Stimulated activated CD4-positive, alpha-beta T cell treated with anti-CD3 and anti-CD28 coated beads, Interleukin-4, amount 100 ng/mL, for 4 hours (primary cell): ENCODE results near the gene MYO18A.

Source experiments
- DNase-seq, 2 experiments: peaks; one replicate each; pipeline ENCODE4 v3.0.0-alpha.2; 2020

MYO18A gene

GRCh38 chr17:29073045-29073444 lies 107.2 kb downstream of the MYO18A start:
- DNase-seq, result no peak

DNA sequence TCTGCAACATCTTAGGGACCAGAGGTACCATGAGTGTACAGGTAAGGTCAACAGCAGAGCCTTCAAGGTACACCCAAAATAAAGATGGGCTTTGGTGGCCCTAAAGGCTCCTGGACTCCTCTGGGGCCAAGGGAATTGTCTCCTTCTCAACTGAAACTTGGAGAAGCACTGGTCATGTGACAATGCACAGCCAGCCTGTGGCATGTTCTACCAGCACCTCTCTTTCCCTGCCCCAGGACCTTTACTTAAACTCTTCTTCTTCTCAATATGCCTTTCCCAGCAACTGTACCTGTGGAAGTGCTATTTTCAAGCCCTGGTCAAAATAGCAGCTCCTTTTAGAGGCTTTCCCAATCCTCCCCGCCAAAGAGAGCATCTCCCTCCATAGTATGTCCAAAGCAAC lies 108.9 kb downstream of the MYO18A start:
- no peak for DNase-seq

- no peak for DNase-seq
These were observed 109.4 kb downstream of the MYO18A start for GRCh38 chr17:29070781-29071180.

DNA sequence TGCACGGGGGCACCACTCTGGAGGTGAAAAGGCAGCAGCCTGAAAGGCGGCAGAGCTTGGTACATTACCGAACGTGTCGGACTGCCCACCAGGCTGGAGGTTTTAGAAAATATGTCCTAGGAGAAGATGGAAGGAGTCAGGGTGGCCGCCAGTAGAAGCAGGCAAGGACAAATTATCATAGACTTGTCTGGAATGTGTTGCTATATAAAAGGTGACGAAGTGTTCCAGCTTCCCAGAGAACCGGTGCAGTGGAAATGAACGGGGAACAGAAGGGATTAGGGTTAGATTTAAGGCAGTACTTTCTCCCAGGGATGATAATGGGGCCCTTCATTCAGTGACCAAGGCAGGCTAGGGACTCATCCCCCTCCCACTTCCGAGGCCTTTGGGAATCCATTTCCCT lies 109.9 kb downstream of the MYO18A start:
- DNase-seq, result no peak

DNA sequence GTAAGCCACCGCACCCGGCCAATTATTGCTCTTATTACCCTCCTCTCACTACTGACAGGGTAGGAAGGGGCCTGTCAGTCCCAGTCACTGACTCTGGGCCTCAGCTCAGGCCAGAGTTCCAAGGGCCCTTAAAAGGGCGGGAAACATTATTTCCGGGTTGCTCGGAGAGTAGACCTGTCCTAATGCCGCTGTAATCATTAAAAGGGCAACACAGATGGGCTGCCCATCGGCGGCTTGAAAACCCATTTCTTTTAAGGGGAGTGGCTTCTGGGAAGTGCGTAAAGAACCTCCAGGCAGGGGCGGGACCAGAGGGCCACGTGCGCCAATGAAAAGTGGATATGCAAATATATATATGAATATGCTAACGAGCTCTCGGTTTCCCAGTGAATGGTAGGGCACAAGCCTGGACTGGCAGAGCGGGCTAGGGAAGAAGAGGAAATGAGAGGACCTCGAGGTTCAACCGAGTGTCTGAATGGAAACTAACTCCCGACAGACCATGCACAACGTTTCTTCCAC lies 110.6 kb downstream of the MYO18A start:
- no peak for DNase-seq

DNA sequence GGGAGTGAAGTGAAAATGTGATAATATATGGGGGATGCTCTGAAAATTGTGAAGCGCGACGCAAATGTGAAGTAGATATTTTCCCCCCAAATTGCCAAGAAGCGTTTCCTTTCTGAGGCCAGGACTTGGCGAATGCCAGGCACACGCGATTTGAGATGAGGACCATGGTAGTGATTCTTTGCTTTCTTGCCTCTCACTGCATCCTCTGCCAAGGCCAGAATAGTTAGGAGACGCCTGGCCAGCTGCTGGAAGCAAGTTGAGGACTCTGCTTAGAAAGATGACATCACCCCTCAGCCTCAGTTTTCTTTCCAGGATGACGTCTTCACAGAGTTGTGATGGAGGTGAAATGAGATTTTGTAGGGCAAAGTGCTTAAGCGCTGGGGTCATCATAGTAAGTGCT lies 111.4 kb downstream of the MYO18A start:
- DNase-seq, result no peak

DNA sequence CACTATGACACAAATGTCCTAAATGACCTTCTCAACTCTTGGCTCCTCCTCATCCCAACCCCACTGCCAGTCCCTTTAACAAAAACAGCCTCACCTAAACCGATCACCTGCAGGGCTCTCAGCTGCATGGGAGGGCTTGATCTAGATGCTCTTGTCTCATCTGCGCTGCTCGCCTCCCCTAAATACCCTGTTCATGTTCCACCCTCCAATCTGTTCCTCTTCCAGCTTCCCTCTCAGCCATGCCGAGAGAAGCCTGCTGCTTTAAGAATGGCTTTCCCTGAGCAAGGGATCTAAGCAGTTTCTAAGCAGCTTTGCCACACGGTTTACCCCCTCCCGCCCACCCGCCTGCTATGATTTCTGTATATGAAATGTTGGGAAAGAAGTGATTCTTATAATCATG lies 113.6 kb downstream of the MYO18A start:
- no peak for DNase-seq

GRCh38 chr17:29066047-29066446 lies 114.2 kb downstream of the MYO18A start:
- no peak for DNase-seq

GRCh38 chr17:29063992-29064391 lies 116.2 kb downstream of the MYO18A start:
- DNase-seq, result no peak

GRCh38 chr17:29062215-29062614 lies 118.0 kb downstream of the MYO18A start:
- no peak for DNase-seq

DNA sequence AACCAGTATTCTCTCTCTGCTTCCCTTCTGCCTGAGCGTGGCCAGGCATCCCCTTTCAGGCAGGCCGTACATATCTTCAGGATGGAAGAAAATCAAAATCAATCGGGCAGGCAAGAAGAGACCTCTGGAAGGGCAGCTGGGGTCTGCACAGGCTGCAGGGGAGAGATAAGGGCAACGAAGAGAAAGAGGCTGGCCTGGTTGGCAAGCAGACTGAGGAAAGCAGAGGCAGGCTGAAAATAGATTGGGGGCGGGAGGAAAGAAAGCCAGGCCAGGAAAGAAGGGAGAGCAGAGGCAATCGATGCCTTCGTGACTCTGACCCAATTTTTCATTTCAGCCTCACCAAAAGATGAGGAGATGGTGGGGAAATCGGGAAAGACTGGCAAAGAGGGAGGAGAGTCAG lies 119.2 kb downstream of the MYO18A start:
- no peak for DNase-seq

DNA sequence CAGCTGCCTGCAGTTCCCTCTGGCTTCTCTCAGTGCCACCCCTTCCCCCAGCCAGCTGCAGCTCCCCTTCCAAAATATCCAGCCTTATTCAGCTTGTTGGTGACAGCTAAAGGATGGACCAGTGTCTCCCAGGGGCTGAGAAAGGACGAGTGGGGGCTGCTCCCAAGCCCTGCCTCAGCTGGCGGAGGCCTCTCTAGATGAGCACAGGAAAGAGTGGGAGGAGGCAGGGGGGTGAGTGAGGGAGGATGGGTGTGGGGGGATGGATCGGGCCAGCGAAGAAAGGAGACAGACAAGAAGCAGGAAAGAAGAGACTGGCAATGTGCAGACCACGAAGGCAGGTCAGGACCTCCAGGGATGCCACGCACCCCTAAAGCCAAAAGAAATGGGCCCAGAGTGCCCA lies 119.7 kb downstream of the MYO18A start:
- no peak for DNase-seq

DNA sequence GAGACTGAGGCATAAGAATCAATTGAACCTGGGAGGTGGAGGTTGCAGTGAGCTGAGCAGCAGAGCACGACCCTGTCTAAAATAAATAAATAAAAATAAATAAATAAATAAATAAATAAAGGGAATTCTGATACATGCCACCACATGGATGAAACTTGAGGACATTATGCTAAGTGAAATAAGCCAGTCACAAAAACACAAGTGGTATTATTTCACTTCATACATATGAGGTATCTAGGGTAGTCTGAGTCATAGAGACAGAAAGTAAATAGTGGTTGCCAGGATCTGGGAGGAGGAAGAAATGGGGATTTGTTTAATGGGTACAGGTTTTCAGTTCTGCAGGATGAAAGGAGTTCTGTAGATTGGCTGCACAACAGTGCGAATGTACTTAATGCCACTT lies 120.9 kb downstream of the MYO18A start:
- no peak for DNase-seq

DNA sequence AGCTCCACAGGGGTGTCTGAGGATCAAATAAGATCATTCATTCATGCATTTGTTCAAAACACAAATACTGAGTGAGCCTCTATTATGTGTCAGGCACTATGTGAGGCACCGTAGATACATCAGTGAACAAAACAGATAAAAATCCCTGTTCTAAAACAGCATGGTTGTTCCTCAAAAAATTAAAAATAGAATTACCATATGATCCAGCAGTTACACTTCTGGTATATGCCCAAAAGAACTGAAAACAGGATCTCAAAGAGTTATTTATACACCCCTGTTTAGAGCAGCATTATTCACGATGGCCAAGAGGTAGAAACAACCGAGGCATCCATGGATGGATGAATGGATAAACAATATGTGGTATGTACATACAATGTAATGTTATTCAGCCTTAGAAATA lies 121.8 kb downstream of the MYO18A start:
- DNase-seq, result no peak

GRCh38 chr17:29057361-29057760 lies 122.8 kb downstream of the MYO18A start:
- no peak for DNase-seq

- no peak for DNase-seq
These were observed 125.4 kb downstream of the MYO18A start for GRCh38 chr17:29054835-29055234.

GRCh38 chr17:29051731-29052130 lies 128.5 kb downstream of the MYO18A start:
- DNase-seq, result peak in 1 of 2 experiments; percentile 3

DNA sequence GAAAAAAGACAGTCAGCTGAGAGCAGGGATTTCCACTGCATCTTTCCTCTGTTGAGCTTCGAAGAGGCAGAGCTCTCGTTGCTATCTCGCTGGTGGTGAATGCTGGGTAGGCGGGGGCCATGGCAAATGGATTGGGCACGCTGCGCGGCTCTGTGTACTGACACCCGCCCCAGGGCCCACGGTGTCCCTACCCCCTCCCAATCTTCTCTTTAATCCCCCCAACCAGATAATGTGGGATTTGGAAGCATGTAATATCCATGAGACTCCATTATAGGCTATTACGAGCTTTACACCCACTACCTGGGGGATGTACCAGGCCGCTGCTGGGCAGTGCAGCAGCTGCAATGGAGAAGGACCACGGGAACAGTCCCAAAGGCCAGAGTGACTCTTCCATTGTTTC lies 129.0 kb downstream of the MYO18A start:
- DNase-seq, result no peak

DNA sequence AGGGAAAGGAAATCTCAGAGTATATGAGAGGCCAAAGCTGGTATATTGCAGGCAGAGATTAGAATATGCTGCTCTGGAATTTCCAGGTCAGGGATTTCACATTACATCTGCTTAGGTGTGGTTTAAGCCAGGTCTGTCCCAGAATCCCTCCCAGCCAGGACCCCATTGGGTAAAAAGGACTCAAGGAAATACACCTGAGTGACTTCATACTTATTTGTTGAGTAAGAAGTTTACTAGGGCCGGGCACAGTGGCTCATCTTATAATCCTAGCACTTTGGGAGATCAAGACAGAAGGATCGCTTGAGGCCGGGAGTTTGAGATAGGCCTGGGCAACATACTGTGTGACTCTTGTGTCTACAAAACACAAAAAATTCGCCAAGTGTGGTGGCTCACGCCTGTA lies 130.0 kb downstream of the MYO18A start:
- no peak for DNase-seq

DNA sequence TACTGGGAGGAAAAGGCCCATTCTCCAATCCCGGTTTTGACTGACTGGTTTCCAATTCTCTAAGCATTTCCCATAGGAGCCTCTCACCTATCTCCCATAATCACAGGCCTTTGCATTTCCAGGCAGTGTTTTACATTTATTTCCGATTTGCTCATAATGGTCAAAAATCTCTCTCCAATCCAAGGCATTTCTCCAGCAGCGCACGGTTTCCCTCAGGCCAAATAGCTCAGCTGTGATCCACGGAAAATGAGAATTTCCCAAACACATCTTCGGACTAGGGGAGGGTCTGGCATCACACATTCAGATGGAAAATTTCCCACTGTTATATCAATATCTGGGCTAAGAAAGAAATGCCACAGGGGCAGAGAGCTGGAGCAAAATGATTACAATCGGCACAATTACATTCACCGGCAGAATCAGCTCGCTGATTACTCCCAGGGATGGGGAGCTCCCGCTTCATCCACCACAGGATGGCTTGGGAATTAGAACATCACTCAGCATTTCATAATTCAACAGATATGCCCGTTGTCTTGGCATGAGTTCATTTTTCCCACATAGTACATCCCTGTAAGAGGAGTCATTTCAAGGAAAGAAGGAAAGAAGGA lies 130.6 kb downstream of the MYO18A start:
- no peak for DNase-seq

DNA sequence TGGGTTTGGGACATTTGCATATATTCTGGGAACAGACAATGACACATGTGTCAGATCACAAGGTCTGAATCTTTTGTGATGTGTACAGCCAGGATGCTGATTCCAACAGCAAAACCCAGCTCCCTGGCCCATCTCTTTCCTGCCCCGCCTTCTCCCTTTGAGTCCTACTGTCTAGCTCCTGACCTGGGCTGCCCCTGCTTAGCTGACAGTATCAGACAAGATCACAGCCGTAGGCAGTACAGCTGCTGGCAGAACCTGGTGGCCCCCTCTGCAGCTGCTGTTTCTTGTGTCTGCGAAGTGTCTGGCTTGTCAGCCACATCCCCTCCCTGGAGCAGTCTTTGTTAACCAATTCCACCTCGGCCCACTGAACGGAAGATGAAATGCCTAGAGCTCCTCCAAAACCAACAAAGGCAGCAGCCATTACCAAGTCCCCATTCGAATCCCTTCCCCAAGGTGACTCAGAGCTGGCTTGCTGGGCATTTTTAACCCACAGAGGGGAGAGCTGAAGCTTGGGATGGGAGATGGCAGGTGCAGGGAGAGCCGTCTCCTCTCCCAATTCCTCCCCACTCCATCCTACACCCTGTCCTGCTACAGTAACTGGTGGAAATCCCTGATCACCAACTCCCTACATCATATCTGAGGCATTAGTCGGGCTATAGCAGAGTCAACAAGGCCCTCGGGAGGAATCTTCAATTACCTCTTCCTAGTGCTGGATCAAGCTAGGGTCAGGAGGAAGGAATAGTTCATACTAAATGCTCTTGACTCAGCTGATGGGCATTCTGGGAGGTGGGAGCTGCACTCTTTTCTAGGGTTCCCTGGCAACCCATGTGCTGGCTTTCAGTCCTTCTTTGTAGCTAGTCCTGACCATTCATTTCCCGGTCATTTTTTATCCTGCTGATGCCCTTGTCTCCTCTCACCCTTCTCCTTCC lies 131.5 kb downstream of the MYO18A start:
- no peak for DNase-seq

DNA sequence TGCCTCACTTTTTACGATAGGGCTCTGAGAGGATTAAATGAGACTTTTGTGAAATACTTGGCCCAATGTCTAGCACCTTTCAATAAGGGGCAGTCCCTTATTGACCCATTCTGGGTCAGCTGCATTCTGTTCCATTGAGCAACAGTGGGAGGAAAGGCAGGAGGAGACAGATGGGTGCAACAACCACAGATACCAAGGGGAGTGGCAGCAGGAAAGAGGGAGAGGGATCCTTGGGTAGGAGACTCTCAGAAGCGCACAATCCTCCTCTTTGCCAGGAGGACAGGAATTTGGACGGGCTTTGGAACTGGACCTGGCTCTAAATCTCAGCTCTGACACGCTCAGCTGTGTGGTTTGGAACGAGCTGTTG lies 133.7 kb downstream of the MYO18A start:
- no peak for DNase-seq

DNA sequence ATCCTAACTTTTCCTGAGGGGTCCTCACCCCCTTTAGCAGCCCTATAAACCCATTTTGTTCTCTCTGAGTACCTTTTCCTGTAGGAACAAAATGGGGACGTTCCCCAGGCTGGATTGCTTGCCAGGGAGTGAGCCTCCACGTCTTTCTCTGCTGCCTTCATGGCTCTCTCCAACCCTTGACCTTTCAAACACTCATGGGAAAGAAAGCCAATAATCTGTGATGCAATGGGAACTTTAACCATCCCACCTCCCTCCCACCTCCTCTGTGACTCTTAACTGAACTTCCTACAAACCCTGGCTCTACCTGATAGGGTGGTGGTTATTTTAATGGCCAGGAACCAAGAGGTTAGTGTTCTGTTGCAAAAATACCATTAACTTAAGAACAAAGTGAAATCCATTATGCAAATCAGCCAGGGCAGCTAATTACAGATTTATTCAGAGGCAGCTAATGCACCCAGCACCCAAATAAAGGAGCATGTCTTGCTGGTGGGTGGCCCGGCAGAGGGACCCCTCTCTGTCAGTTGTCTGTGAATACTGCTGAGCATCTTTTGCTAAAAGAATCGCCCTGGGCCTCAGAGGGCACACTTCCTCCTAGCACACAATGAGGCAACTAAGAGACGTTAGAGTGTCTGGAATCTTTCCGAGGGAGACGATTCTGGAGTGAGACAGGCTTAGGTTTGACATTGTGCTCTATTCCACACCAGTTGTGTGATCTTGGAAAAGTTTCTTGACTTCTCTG lies 134.3 kb downstream of the MYO18A start:
- no peak for DNase-seq

- no peak for DNase-seq
These were observed 135.2 kb downstream of the MYO18A start for GRCh38 chr17:29045026-29045425.
